GM13977 (cell line): ENCODE measurements around the gene ANO4.

ENCODE experiments used
- DNase-seq: peaks from one replicate; pipeline ENCODE4 v3.0.0; 2012; ENCODE audit warnings: low spot score
- in situ Hi-C: fragments of 300-500 bp; cut with MboI; formaldehyde crosslinking; loops from one replicate; pipeline ENCODE4 v1.12.0; 2022; ENCODE audit warnings: low sequenced_read_pairs, low pct_unique_long_range_greater_than_20kb, mixed read lengths, inconsistent platforms; ENCODE audit not compliant: unreplicated experiment
- TF ChIP-seq, protein P1 (sequence below): IDR thresholded peaks from 2 replicates; pipeline ENCODE4 v1.5.1; 2012; ENCODE audit warnings: mild to moderate bottlenecking, control low read depth; ENCODE audit not compliant: insufficient read depth; ENCODE audit errors: extremely low read depth, missing control alignments

Gene ANO4

DNA sequence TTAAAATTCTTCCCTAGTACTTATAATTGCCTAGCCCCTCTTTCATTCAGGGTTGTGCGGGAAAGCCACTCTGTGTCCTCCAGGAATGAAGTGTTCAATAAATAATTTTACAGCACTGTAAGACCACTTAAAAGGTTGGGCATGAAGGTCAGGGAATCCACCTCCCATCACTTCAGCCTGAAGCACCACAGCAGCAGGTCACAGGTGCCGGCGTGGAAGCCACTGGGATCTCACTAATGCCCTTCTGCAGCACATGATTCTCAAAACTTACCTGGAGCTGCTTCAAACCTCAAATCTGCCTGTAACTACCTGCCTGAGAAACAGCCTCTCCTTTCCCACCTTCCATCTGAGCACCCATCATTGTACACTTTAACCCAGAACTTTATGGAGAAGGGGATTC lies 159.5 kb downstream of the ANO4 start:
- no peak for DNase-seq
- TF ChIP-seq, protein P1, sequence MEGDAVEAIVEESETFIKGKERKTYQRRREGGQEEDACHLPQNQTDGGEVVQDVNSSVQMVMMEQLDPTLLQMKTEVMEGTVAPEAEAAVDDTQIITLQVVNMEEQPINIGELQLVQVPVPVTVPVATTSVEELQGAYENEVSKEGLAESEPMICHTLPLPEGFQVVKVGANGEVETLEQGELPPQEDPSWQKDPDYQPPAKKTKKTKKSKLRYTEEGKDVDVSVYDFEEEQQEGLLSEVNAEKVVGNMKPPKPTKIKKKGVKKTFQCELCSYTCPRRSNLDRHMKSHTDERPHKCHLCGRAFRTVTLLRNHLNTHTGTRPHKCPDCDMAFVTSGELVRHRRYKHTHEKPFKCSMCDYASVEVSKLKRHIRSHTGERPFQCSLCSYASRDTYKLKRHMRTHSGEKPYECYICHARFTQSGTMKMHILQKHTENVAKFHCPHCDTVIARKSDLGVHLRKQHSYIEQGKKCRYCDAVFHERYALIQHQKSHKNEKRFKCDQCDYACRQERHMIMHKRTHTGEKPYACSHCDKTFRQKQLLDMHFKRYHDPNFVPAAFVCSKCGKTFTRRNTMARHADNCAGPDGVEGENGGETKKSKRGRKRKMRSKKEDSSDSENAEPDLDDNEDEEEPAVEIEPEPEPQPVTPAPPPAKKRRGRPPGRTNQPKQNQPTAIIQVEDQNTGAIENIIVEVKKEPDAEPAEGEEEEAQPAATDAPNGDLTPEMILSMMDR, result no peak
- in situ Hi-C loops, result no loop called here

DNA sequence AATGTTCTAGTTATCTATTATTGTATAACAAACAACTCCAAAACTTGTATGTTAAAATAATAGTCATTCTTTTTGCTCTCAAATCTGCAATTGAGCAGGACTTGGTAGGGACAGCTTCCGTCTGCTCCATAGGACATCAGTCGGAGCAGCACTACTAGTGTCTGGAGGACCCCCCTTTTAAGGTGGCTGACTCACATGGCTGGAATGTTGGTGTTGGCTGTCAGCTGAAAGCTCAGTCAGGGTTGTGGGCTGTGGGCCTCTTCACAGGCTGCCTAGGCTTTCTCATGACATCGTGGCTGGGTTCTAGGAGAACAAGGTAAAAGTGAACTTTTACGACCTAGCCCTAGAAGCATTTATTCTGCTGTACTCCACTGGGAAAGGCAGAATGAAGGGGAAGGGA lies 160.6 kb downstream of the ANO4 start:
- in situ Hi-C loops, result no loop called here
- TF ChIP-seq, protein P1, result no peak
- no peak for DNase-seq

DNA sequence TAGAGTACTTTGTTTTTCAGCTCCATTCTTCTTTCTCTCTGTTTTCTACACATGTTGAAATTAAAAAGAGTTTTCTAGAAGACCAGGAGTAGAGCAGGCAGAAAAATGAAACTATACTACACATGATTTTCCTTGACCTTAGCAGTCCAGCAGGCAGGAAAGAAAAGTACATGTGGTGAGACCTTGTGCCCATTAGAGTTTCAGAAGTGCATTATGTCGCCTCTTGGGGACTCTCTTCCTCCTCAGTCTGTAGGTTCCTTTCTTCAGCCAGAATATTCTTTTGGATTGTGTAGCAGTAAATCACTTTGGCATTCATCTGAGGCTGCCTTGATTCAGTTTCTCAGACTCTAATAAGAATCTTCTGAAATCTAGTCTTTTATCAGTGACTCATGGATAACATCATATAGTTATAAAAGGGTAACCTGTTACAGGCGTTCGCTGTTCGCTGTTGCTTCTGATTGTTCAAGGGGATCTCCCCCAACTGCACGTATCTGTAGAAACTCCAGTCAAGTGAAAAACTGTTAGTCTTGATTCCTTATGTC lies 161.8 kb downstream of the ANO4 start:
- TF ChIP-seq, protein P1, result no peak
- no peak for DNase-seq
- in situ Hi-C loops, result no loop called here

DNA sequence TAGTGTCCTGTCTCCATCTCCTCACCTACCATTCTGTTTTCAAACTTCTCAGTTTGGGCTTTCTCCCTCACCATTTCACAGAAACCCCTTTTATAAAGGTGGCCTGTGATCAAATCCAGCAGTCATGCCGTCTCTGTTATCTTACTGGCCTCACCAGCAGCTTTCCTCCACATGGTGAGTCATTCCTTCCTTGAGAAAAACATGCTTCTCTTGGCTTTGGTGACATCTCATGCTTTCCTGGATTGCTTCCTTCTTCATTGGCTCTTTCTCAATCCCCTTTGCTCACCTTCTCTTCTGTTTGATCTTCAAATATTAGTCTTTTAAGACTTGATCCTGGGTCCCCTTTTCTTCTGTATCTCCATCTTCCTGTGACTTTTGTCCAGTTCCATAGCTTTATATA lies 164.9 kb downstream of the ANO4 start:
- in situ Hi-C loops, result no loop called here
- TF ChIP-seq, protein P1, result no peak
- no peak for DNase-seq

DNA sequence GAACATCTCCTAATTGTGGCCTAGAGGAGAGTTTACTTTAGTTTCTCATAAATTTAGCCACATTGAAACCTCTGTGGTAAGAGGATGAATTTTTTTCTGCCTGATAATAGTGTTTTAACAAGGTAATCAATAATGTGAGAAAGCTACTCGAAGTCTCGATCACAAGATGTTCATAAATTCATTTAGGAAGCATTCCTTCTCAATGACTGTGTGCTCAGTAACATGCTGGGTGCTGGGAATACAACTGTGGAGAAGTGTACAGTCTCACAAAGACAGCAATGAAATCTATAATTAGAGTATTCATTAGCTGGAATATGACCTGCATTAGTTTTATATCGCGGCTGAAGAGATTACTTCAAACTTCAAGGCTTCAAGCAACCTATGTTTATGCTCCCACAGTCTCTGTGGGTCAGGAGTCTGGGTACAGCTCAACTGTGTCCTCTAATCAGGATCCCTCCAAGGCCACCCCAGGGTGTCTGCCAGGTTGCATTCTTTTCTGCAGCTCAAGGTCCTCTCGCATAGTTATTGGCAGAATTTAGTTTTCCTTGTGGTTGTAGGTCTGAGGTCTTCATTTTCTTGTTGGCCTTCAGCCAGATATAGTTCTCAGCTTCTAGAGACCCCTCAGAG lies 167.6 kb downstream of the ANO4 start:
- no peak for DNase-seq
- TF ChIP-seq, protein P1, result no peak
- in situ Hi-C loops, result no loop called here

DNA sequence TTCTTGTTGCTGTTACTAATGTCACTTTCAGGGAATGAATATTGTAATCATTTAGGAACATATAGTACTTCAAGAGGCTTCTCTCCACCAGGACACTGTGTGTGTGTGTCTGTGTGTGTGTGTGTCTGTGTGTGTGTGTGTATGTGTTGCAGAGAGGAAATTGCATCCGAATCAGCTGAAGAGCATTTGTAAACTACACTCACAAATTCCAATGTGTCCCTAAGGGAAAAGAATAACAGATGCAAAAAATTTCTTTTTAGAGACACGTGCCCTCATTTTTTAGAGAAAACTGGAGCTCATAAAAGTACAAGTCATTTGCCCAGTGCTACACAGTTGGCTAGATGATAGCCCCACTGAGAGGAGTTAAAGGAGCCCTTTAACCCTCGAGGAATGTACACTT lies 168.8 kb downstream of the ANO4 start:
- TF ChIP-seq, protein P1, result no peak
- no peak for DNase-seq
- in situ Hi-C loops, result no loop called here
